ENCODE results near the gene SERPINE3.

Gene SERPINE3

GRCh38 chr13:51364404-51365008 lies 25.0 kb downstream of the SERPINE3 start:
- H3K4me2 ChIP-seq (ENCODE audit: low read depth, low read length) = no peak overlapping the region
- DNase-seq = no peak
- H3K4me3 ChIP-seq (ENCODE audit: low read length) = no peak overlapping the region
- no peak overlapping the region for H3K9ac ChIP-seq (ENCODE audit: low read length)
- H3K27ac ChIP-seq (ENCODE audit: low read length) = no peak overlapping the region
- no peaks in the 10 kb centered on the region for H3K36me3 ChIP-seq (replicated peaks; ENCODE audit: insufficient read depth, low read length)
- no peaks in the 10 kb centered on the region for H3K79me2 ChIP-seq (ENCODE audit: low read length)
- H3K9me2 ChIP-seq (replicated peaks; ENCODE audit: insufficient read depth, low read length) = no peaks in the 10 kb centered on the region
- H3F3A ChIP-seq (ENCODE audit: insufficient read depth, low read length) = no peaks in the 10 kb centered on the region
- no peaks in the 10 kb centered on the region for H3K27me3 ChIP-seq (replicated peaks; ENCODE audit: insufficient read depth, low read length)
- TF ChIP-seq EZH2 (optimal IDR thresholded peaks at IDR 0.05; ENCODE audit: low read depth, low read length) (no peak), EZH2phosphoT487 (IDR thresholded peaks at IDR 0.05; ENCODE audit: low read length) (no peak), CTCF (IDR thresholded peaks at IDR 0.05; ENCODE audit: low read length) (no peak)
- H3K4me1 ChIP-seq (ENCODE audit: low read length) = peaks cover 17% of the 10 kb centered on the region
- H4K20me1 ChIP-seq (ENCODE audit: insufficient read depth, low read length) = no peaks in the 10 kb centered on the region
- H2AFZ ChIP-seq (ENCODE audit: low read length) = no peak overlapping the region
- no peaks in the 10 kb centered on the region for H3K9me3 ChIP-seq (replicated peaks; ENCODE audit: insufficient read depth, low read length)

- no peaks in the 10 kb centered on the region for H3K79me2 ChIP-seq (ENCODE audit: low read length)
- no peaks in the 10 kb centered on the region for H3F3A ChIP-seq (ENCODE audit: insufficient read depth, low read length)
- H3K27ac ChIP-seq (ENCODE audit: low read length) = no peak overlapping the region
Measured at GRCh38 chr13:51370116-51370515, 30.6 kb downstream of the SERPINE3 start.

GRCh38 chr13:51370811-51371210 lies 31.3 kb downstream of the SERPINE3 start:
- Histone ChIP-seq H3F3A (ENCODE audit: insufficient read depth, low read length) (no peaks in the 10 kb centered on the region), H3K79me2 (ENCODE audit: low read length) (no peaks in the 10 kb centered on the region), H3K4me2 (ENCODE audit: low read depth, low read length) (no peak overlapping the region), H4K20me1 (ENCODE audit: insufficient read depth, low read length) (no peaks in the 10 kb centered on the region), H3K27ac (ENCODE audit: low read length) (no peak overlapping the region), H3K4me1 (ENCODE audit: low read length) (no peaks in the 10 kb centered on the region), H3K36me3 (replicated peaks; ENCODE audit: insufficient read depth, low read length) (no peaks in the 10 kb centered on the region), H3K9ac (ENCODE audit: low read length) (no peak overlapping the region), H3K9me2 (replicated peaks; ENCODE audit: insufficient read depth, low read length) (no peaks in the 10 kb centered on the region), H3K4me3 (ENCODE audit: low read length) (no peak overlapping the region), H3K9me3 (replicated peaks; ENCODE audit: insufficient read depth, low read length) (no peaks in the 10 kb centered on the region), H3K27me3 (replicated peaks; ENCODE audit: insufficient read depth, low read length) (no peaks in the 10 kb centered on the region), H2AFZ (ENCODE audit: low read length) (no peak overlapping the region)
- TF ChIP-seq CTCF (IDR thresholded peaks at IDR 0.05; ENCODE audit: low read length) = no peak
- TF ChIP-seq EZH2phosphoT487 (IDR thresholded peaks at IDR 0.05; ENCODE audit: low read length) = no peak
- TF ChIP-seq EZH2 (optimal IDR thresholded peaks at IDR 0.05; ENCODE audit: low read depth, low read length) = no peak
- no peak for DNase-seq

More at GRCh38 chr13:51370116-51370515, 30.6 kb downstream of the SERPINE3 start:
- Histone ChIP-seq H3K9ac (ENCODE audit: low read length) (no peak overlapping the region), H3K27me3 (replicated peaks; ENCODE audit: insufficient read depth, low read length) (no peaks in the 10 kb centered on the region), H3K4me1 (ENCODE audit: low read length) (no peaks in the 10 kb centered on the region), H4K20me1 (ENCODE audit: insufficient read depth, low read length) (no peaks in the 10 kb centered on the region), H3K9me2 (replicated peaks; ENCODE audit: insufficient read depth, low read length) (no peaks in the 10 kb centered on the region), H3K9me3 (replicated peaks; ENCODE audit: insufficient read depth, low read length) (no peaks in the 10 kb centered on the region), H3K4me2 (ENCODE audit: low read depth, low read length) (no peak overlapping the region), H3K36me3 (replicated peaks; ENCODE audit: insufficient read depth, low read length) (no peaks in the 10 kb centered on the region), H2AFZ (ENCODE audit: low read length) (no peak overlapping the region), H3K4me3 (ENCODE audit: low read length) (no peak overlapping the region)
- no peak for TF ChIP-seq CTCF (IDR thresholded peaks at IDR 0.05; ENCODE audit: low read length)
- TF ChIP-seq EZH2 (optimal IDR thresholded peaks at IDR 0.05; ENCODE audit: low read depth, low read length) = no peak
- DNase-seq = no peak

Measured in MM.1S (cell line).